ENCODE data around the gene PARD3. TPM values are rescaled to one million over a fixed set of nuclear protein-coding genes. Genes with fewer than 3 reads are reported as not detected.

PARD3 gene
- total RNA-seq, 2 experiments from 2014 or later: 0.53 to 0.71 TPM

DNA sequence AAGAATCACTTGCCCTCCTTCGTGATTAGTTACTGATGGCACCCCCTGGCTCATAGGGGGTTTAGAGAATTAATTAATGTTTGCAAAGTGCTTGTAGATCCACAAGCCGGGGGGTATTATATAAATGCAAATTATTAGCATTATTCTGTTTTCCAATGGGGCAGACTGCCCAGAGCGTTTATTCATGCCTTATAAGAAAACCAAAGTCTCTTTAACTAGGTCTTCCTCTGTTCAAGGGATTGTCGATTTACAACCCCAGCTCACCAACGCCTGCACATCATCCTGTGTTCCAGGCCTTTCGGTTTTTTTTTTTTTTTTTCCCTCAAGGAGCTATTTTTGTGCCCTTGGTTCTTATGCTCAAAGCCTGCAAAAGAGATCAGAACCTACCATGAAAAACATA, 630.7 kb downstream of the PARD3 start:
- H3K4me1 ChIP-seq (ENCODE audit: insufficient read depth, low read length): no peaks in the 10 kb centered on the region
- Mint-ChIP-seq H3K4me1 (ENCODE audit: low read depth) (no peaks in the 10 kb centered on the region), H3K27ac (no peak overlapping the region), H3K4me3 (no peak overlapping the region), H3K27me3 (no peaks in the 10 kb centered on the region), H3K36me3 (ENCODE audit: low read depth) (no peaks in the 10 kb centered on the region), H3K9me3 (no peaks in the 10 kb centered on the region)
- no peaks in the 10 kb centered on the region for H3K27me3 ChIP-seq (ENCODE audit: control insufficient read depth in 1 of 2, insufficient read depth in 2 of 2, low read length in 2 of 2)
- DNase-seq (no peak), ATAC-seq (ENCODE audit: poor library complexity) (no peak)
- CTCF ChIA-PET: no interaction called here
- no peak overlapping the region for H3K27ac ChIP-seq (ENCODE audit: low read depth in 1 of 2, low read length in 2 of 2)
- TF ChIP-seq, protein P1, sequence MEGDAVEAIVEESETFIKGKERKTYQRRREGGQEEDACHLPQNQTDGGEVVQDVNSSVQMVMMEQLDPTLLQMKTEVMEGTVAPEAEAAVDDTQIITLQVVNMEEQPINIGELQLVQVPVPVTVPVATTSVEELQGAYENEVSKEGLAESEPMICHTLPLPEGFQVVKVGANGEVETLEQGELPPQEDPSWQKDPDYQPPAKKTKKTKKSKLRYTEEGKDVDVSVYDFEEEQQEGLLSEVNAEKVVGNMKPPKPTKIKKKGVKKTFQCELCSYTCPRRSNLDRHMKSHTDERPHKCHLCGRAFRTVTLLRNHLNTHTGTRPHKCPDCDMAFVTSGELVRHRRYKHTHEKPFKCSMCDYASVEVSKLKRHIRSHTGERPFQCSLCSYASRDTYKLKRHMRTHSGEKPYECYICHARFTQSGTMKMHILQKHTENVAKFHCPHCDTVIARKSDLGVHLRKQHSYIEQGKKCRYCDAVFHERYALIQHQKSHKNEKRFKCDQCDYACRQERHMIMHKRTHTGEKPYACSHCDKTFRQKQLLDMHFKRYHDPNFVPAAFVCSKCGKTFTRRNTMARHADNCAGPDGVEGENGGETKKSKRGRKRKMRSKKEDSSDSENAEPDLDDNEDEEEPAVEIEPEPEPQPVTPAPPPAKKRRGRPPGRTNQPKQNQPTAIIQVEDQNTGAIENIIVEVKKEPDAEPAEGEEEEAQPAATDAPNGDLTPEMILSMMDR (IDR thresholded peaks at IDR 0.05): no peak
- no peak overlapping the region for H3K4me3 ChIP-seq (ENCODE audit: low read length)
- H3K36me3 ChIP-seq (ENCODE audit: insufficient read depth, low read length): no peaks in the 10 kb centered on the region
- no peaks in the 10 kb centered on the region for H3K9me3 ChIP-seq (ENCODE audit: control insufficient read depth in 1 of 2, insufficient read depth in 1 of 2, low read length in 2 of 2)
- intact Hi-C loops (cut with DNase I, micrococcal nuclease): no loop called here
- POLR2A ChIA-PET: no interaction called here

DNA sequence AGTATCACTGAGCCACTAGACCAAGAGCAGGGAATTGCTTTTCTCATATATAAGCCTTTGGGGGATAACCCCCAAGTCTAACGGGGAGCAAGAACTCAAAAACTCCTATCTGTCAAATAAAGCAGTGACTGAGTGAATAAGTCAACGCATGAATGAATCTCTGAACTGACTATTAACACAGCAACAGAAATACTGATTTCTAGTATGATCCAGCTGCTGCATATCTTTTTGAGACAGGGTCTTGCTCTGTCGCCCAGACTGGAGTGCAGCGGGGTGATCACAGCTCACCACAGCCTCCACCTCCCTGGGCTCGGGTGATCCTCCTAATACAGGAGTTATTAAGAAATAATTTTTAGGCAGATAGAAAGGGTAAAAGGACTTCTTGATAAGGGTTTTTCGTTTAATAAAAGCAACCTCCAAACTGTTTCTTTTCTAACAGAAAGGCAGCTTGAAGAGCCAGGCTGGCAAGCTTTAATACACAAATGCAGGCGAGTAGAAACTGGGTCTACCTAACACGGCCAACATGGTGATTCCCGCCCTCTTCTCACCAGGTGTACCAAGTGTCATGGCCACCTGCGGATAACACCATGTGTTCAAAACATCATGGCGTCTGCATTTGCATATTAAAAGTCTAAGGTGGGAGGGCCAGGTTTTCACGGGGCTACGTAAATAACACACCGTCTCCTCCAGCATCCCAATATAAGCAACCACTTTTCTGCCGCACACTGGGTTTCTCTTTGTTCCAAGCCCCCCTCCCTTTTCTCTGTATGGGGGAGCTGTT, 631.9 kb downstream of the PARD3 start:
- ATAC-seq (ENCODE audit: poor library complexity): no peak
- Mint-ChIP-seq H3K27me3 (no peaks in the 10 kb centered on the region), H3K36me3 (ENCODE audit: low read depth) (no peaks in the 10 kb centered on the region), H3K4me3 (no peak overlapping the region), H3K4me1 (ENCODE audit: low read depth) (no peaks in the 10 kb centered on the region), H3K9me3 (no peaks in the 10 kb centered on the region), H3K27ac (no peak overlapping the region)
- ChIA-PET CTCF (no interaction called here), POLR2A (no interaction called here)
- no peaks in the 10 kb centered on the region for H3K9me3 ChIP-seq (ENCODE audit: control insufficient read depth in 1 of 2, insufficient read depth in 1 of 2, low read length in 2 of 2)
- H3K4me3 ChIP-seq (ENCODE audit: low read length): no peak overlapping the region
- intact Hi-C loops (cut with DNase I, micrococcal nuclease): no loop called here
- no peaks in the 10 kb centered on the region for H3K4me1 ChIP-seq (ENCODE audit: insufficient read depth, low read length)
- TF ChIP-seq, protein P1 (IDR thresholded peaks at IDR 0.05): no peak
- DNase-seq: no peak
- H3K27ac ChIP-seq (ENCODE audit: low read depth in 1 of 2, low read length in 2 of 2): no peak overlapping the region
- no peaks in the 10 kb centered on the region for H3K27me3 ChIP-seq (ENCODE audit: control insufficient read depth in 1 of 2, insufficient read depth in 2 of 2, low read length in 2 of 2)
- no peaks in the 10 kb centered on the region for H3K36me3 ChIP-seq (ENCODE audit: insufficient read depth, low read length)

DNA sequence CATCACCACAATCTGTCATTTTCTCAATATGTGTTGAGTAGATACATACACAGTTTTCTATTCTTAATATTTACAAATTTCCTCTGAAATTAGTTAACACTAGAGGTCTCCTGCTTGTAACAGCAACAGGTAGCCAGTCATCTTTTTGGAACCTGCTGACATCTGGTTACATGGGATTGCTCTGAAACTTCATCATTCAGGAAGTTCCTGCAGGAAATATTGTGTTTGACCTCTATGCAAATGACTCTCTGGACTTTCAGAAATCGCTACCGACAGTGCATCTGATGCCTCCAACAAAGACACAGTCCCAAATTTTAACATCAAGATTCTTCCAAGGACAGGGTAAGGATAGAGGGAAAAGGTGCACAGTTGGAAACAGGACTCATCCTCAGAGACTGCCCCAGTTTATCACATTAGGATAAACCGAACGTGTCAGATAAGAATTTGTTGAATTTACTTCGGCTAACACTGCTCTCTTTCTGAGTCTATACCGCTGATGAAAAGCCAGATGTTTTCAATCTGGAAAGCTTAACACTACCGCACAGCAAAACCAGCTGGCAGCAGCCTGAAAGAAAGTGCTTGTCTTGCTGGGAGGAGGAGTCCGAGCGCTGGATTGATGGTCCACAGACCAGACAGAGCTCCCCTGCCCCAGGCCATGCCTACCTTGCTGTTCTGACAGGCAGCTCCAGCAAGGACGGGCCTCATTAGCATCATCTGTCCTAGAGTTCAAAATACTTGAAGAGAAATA, 633.4 kb downstream of the PARD3 start:
- Mint-ChIP-seq H3K4me3 (no peak overlapping the region), H3K9me3 (no peaks in the 10 kb centered on the region), H3K36me3 (ENCODE audit: low read depth) (no peaks in the 10 kb centered on the region), H3K4me1 (ENCODE audit: low read depth) (no peaks in the 10 kb centered on the region), H3K27me3 (no peaks in the 10 kb centered on the region), H3K27ac (no peak overlapping the region)
- Histone ChIP-seq H3K27ac (ENCODE audit: low read depth in 1 of 2, low read length in 2 of 2) (no peak overlapping the region), H3K9me3 (ENCODE audit: control insufficient read depth in 1 of 2, insufficient read depth in 1 of 2, low read length in 2 of 2) (no peaks in the 10 kb centered on the region), H3K4me1 (ENCODE audit: insufficient read depth, low read length) (no peaks in the 10 kb centered on the region), H3K36me3 (ENCODE audit: insufficient read depth, low read length) (no peaks in the 10 kb centered on the region), H3K4me3 (ENCODE audit: low read length) (no peak overlapping the region), H3K27me3 (ENCODE audit: control insufficient read depth in 1 of 2, insufficient read depth in 2 of 2, low read length in 2 of 2) (no peaks in the 10 kb centered on the region)
- DNase-seq: no peak
- TF ChIP-seq, protein P1 (IDR thresholded peaks at IDR 0.05): no peak
- intact Hi-C loops (cut with DNase I, micrococcal nuclease): no loop called here
- ATAC-seq (ENCODE audit: poor library complexity): no peak
- CTCF ChIA-PET: no interaction called here
- POLR2A ChIA-PET: no interaction called here
